ENCODE data around the gene S1PR2.
"Not testable (repeated sequence)": the region's sequence is repeated elsewhere in the genome, so short reads cannot be mapped to it uniquely, and the experiment has no call there.

S1PR2 gene

DNA sequence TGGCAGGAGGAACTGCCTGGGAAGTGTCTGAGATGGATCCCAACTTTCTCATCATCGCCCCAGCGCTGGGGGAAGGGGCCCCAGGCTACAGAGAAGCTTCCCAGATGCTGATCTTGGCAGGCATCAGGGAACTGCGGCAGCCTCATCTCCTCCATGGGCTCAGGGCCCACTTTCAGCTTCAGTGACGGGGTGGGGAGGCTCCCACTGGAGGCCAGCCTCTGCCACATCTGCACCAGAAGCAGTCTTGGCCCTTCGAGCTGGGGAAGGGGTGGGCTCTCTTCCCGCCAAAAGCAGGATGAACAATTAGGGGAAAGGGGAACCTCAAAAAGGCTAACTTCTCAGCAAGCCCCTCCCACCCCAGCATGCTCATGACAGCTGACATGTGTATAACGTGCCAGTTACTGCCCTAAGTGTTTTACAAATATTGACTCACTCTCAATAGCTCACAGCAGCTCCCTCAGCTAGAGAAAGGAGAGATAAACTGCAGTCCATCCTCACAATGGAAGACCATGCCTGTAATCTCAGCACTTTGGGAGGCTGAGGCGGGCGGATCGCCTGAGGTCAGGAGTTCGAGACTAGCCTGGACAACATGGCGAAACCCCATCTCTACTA lies 7.1 kb upstream of the S1PR2 start:
- TF ChIP-seq, protein P1, sequence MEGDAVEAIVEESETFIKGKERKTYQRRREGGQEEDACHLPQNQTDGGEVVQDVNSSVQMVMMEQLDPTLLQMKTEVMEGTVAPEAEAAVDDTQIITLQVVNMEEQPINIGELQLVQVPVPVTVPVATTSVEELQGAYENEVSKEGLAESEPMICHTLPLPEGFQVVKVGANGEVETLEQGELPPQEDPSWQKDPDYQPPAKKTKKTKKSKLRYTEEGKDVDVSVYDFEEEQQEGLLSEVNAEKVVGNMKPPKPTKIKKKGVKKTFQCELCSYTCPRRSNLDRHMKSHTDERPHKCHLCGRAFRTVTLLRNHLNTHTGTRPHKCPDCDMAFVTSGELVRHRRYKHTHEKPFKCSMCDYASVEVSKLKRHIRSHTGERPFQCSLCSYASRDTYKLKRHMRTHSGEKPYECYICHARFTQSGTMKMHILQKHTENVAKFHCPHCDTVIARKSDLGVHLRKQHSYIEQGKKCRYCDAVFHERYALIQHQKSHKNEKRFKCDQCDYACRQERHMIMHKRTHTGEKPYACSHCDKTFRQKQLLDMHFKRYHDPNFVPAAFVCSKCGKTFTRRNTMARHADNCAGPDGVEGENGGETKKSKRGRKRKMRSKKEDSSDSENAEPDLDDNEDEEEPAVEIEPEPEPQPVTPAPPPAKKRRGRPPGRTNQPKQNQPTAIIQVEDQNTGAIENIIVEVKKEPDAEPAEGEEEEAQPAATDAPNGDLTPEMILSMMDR (IDR thresholded peaks at IDR 0.05; ENCODE audit: low read depth, low read length, missing control alignments), result no peak
- no peak overlapping the region for H3K4me3 ChIP-seq (ENCODE audit: low read depth, low read length)
- DNase-seq (ENCODE audit: low read depth), result no peak

DNA sequence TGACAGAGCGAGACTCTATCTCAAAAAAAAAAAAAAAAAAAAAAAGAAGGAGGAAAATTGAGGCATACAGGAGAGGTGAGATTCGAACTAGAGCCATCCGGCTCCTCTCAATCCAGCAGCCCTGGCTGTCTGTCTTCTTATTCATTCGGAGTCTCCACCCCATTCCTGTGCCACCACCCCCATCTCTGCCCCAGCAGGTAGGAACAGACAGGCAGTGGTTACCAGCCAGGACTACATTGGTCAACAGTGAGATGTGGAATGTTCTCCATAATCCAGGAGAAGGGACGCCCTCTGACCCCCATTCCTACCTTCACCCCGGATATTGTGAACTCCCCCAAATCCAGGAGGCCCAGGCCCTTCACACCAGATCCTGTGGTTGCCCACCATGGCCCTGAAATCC lies 6.6 kb upstream of the S1PR2 start:
- TF ChIP-seq, protein P1 (IDR thresholded peaks at IDR 0.05; ENCODE audit: low read depth, low read length, missing control alignments), result no peak
- H3K4me3 ChIP-seq (ENCODE audit: low read depth, low read length), result no peak overlapping the region
- no peak for DNase-seq (ENCODE audit: low read depth)

DNA sequence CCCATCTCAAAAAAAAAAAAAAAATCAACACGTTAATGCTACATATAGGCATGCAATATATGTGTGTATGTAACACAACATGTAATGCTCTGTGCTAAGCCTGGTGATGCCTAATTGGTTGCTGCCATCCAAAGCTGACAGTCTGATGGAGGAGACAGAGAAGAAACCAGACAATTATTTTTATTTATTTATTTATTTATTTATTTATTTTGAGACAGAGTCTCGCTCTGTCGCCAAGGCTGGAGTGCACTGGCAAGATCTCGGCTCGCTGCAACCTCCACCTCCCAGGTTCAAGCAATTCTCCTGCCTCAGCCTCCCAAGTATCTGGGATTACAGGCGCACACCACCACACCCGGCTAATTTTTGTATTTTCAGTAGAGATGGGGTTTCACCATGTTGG lies 4.3 kb upstream of the S1PR2 start:
- not testable (repeated sequence) for H3K4me3 ChIP-seq (ENCODE audit: low read depth, low read length); DNase-seq (ENCODE audit: low read depth)

DNA sequence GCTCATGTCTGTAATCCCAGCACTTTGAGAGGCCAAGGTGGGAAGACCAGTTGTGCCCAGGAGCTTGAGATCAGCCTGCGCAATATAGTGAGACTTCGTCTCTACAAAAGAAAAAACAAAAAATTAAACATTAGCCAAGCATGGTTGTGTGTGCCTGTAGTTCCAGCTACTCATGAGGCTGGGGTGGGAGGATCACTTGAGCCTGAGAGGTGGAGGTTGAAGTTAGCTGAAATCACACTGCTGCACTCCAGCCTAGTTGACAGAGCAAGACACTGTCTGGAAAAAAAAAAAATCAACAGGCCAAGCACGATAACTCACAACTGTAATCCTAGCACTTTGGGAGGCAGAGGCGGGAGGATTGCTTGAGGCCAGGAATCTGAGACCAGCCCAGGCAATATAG lies 3.9 kb upstream of the S1PR2 start:
- DNase-seq (ENCODE audit: low read depth), result no peak
- no peak overlapping the region for H3K4me3 ChIP-seq (ENCODE audit: low read depth, low read length)
- TF ChIP-seq, protein P1 (IDR thresholded peaks at IDR 0.05; ENCODE audit: low read depth, low read length, missing control alignments), result no peak

DNA sequence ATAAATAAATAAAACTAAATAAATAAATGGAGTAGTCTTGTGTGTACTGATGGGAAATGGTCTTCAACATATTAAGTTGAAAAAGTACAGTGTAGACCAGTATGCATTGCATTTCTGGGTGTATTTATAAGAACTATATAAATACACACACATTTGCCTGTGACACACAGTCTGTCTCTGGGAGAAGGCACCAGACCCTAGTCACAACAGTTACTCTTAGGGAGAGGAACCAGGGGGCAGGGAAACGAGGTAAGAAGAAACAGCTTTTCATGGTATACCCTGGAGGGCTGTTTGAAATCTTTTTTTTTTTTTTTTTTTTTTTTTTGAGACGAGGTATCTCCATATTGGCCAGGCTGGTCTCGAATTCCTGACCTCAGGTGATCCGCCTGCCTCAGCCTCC lies 2.8 kb upstream of the S1PR2 start:
- TF ChIP-seq, protein P1 (IDR thresholded peaks at IDR 0.05; ENCODE audit: low read depth, low read length, missing control alignments), result no peak
- H3K4me3 ChIP-seq (ENCODE audit: low read depth, low read length), result no peak overlapping the region
- no peak for DNase-seq (ENCODE audit: low read depth)

DNA sequence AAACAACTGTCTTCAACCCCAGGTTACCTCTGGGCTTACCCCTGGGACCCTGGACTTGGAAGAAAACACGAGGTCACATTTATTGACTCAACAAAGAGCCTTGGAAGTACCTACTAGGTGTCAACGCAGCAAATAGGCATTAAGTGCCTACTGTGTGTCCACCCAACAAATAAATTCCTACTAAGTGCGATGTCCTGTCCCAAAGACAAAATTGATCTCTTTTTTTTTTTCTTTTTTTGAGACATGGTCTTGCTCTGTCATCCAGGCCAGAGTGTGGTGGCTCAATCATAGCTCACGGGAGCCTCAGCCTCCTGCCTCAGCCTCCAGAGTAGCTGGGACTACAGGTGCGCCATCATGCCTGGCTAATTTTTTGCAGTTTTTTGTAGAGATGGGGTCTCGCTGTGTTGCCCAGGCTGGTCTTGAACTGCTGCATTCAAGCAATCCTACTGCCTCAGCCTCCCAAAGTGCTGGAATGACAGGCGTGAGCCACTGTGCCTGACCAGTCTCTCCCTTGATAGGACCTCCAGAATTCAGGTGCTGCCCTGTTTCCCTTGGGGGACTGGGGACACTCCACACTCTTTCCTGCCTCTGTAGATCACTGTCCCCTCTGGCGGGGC lies 589 bp upstream of the S1PR2 start:
- no peak for DNase-seq (ENCODE audit: low read depth)
- H3K4me3 ChIP-seq (ENCODE audit: low read depth, low read length), result peak overlapping the region; percentile 96; the same call in 1 of the 2 replicates
- TF ChIP-seq, protein P1 (IDR thresholded peaks at IDR 0.05; ENCODE audit: low read depth, low read length, missing control alignments), result no peak

DNA sequence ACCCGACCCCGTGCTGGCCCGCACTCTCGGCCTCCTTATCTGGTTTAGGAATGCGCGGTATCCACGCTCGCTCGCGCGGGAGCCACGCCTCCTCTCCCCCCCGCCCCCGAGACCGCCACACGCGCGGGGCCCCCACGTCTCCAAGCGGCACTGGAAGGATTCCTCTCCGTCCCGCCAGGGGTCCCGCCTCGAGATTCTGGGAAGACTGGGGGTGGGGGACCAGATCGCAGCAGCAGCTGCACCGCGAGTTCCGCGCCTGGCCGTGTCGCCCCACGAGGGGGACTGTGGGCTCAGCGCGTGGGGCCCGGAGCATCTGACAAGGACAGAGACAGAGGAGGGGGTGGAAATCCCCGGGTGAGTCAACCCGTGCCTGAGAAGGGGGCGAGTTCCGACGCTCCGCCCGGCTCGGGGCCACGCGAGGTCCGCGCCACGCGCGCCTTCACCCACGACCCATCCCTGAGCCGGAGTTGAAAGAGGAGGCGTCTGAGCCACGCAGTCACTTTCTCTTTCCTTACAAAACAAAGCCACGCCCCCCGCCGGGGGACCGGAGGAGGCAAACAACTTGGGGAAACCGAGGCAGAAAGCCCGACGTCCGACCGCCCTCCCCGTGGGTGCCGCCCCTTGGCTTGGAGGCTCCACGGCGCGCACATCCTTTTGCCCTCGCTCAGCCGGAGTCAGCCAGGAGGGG lies 814 bp downstream of the S1PR2 start:
- peak overlapping the region; percentile 96 for H3K4me3 ChIP-seq (ENCODE audit: low read depth, low read length)
- DNase-seq (ENCODE audit: low read depth), result no peak
- TF ChIP-seq, protein P1 (IDR thresholded peaks at IDR 0.05; ENCODE audit: low read depth, low read length, missing control alignments), result peak; percentile 4

All from GM12864 (cell line).